ENCODE data around the gene NAGLU.

The NAGLU gene

Small RNA genes lying within 50 kb of the gene (small RNA-seq; reads per million reads assigned to genes)
- 11.4 reads per million, percentile 62 among the genes with 10 or more reads in this experiment for gene MIR548AT (ENCODE audit: insufficient read depth)

All from neuronal stem cell (in vitro differentiated cells).